GM19035 (cell line): ENCODE results near the gene HOXD8.

Source experiments
- ATAC-seq: cut with Tn5 transposase; IDR thresholded peaks from one replicate; pipeline ENCODE4 v1.9.1; 2021; ENCODE audit not compliant: unreplicated experiment

HOXD8 gene

GRCh38 chr2:176128982-176129796 is at the start of gene HOXD8:
Gene HOXD8 (plus strand): TSS chr2:176129705. CDS start chr2:176130367, 662 bp downstream.
- no peak for ATAC-seq

- no peak for ATAC-seq
Observed at GRCh38 chr2:176079831-176080539, 49.5 kb upstream of the HOXD8 start.

GRCh38 chr2:176080540-176081375 is 48.7 kb upstream of the HOXD8 start:
- ATAC-seq: no peak

- no peak for ATAC-seq
Observed at GRCh38 chr2:176081376-176081836, 48.1 kb upstream of the HOXD8 start.

- ATAC-seq: no peak
Observed at GRCh38 chr2:176081837-176082524, 47.5 kb upstream of the HOXD8 start.

GRCh38 chr2:176082525-176082823 is 47.0 kb upstream of the HOXD8 start:
- ATAC-seq: no peak

- ATAC-seq: no peak
Observed at GRCh38 chr2:176082824-176083751, 46.4 kb upstream of the HOXD8 start.

- no peak for ATAC-seq
Observed at GRCh38 chr2:176083796-176084261, 45.7 kb upstream of the HOXD8 start, which contains the start of gene EVX2. Gene EVX2 (minus strand): TSS chr2:176083962. CDS start chr2:176083776, 186 bp downstream.

GRCh38 chr2:176084611-176085119 is 44.8 kb upstream of the HOXD8 start:
- ATAC-seq: no peak

- ATAC-seq: no peak
Observed at GRCh38 chr2:176085120-176085788, 44.3 kb upstream of the HOXD8 start.

GRCh38 chr2:176085861-176086771 is 43.4 kb upstream of the HOXD8 start:
- ATAC-seq: no peak

- ATAC-seq: no peak
Observed at GRCh38 chr2:176087330-176088047, 42.0 kb upstream of the HOXD8 start.

- no peak for ATAC-seq
Observed at GRCh38 chr2:176088048-176088936, 41.2 kb upstream of the HOXD8 start.

- no peak for ATAC-seq
Observed at GRCh38 chr2:176088937-176089842, 40.3 kb upstream of the HOXD8 start.

- no peak for ATAC-seq
Observed at GRCh38 chr2:176089843-176090395, 39.6 kb upstream of the HOXD8 start.
